ENCODE measurements around the gene PDE3B.

- TF ChIP-seq CTCF (IDR thresholded peaks at IDR 0.05) (no peak), POLR2A (IDR thresholded peaks at IDR 0.05) (no peak)
Observed at GRCh38 chr11:14793546-14793945, 149.9 kb downstream of the PDE3B start.
